Activated CD8-positive, alpha-beta memory T cell treated with anti-CD3 and anti-CD28 coated beads, Interleukin-2, amount 50 U/mL, for 1 hour (primary cell): ENCODE data around the gene CTSL.
"Not testable (repeated sequence)": the region's sequence is repeated elsewhere in the genome, so short reads cannot be mapped to it uniquely, and the experiment has no call there.

ENCODE experiments used
- DNase-seq: peaks from one replicate; pipeline ENCODE4 v3.0.0-alpha.2; 2020; ENCODE audit errors: extremely low read depth

Gene CTSL

GRCh38 chr9:87759980-87760379, 34.1 kb downstream of the CTSL start:
- not testable (repeated sequence) for DNase-seq

- DNase-seq: no peak
Measured at GRCh38 chr9:87760529-87760928, 34.6 kb downstream of the CTSL start.

- DNase-seq: no peak
Measured at GRCh38 chr9:87763286-87763685, 37.4 kb downstream of the CTSL start.

- no peak for DNase-seq
Measured at GRCh38 chr9:87765521-87765920, 39.6 kb downstream of the CTSL start.

GRCh38 chr9:87766697-87767096, 40.8 kb downstream of the CTSL start:
- DNase-seq: no peak

- no peak for DNase-seq
Measured at GRCh38 chr9:87770616-87771315, 44.8 kb downstream of the CTSL start.

- no peak for DNase-seq
Measured at GRCh38 chr9:87771316-87772006, 45.5 kb downstream of the CTSL start.

GRCh38 chr9:87776481-87777379, 50.8 kb downstream of the CTSL start:
- no peak for DNase-seq

- DNase-seq: no peak
Measured at GRCh38 chr9:87778996-87779395, 53.1 kb downstream of the CTSL start.
